ENCODE results near the gene CALCOCO1.

Gene CALCOCO1

GRCh38 chr12:53751336-53752191 lies 24.3 kb upstream of the CALCOCO1 start, which contains the start of gene CISTR:
TSS of gene CISTR (minus strand) at chr12:53751979.
- DNase-seq (ENCODE audit: low read depth, low spot score) = no peak

GRCh38 chr12:53750812-53751335 lies 23.6 kb upstream of the CALCOCO1 start:
- DNase-seq (ENCODE audit: low read depth, low spot score) = no peak

- no peak for DNase-seq (ENCODE audit: low read depth, low spot score)
Measured at GRCh38 chr12:53749986-53750811, 22.9 kb upstream of the CALCOCO1 start.

GRCh38 chr12:53748072-53748840 lies 21.0 kb upstream of the CALCOCO1 start:
- DNase-seq (ENCODE audit: low read depth, low spot score) = no peak

- no peak for DNase-seq (ENCODE audit: low read depth, low spot score)
Measured at GRCh38 chr12:53747095-53747494, 19.8 kb upstream of the CALCOCO1 start.

GRCh38 chr12:53746592-53747092 lies 19.4 kb upstream of the CALCOCO1 start:
- peak; percentile 71 for DNase-seq (ENCODE audit: low read depth, low spot score)

GRCh38 chr12:53744751-53745150 lies 17.5 kb upstream of the CALCOCO1 start:
- DNase-seq (ENCODE audit: low read depth, low spot score) = no peak

- DNase-seq (ENCODE audit: low read depth, low spot score) = no peak
Measured at GRCh38 chr12:53744130-53744441, 16.8 kb upstream of the CALCOCO1 start.

GRCh38 chr12:53743266-53744129 lies 16.2 kb upstream of the CALCOCO1 start:
- DNase-seq (ENCODE audit: low read depth, low spot score) = peak; percentile 52

- DNase-seq (ENCODE audit: low read depth, low spot score) = no peak
Measured at GRCh38 chr12:53740130-53740491, 12.9 kb upstream of the CALCOCO1 start.

GRCh38 chr12:53739214-53740129 lies 12.2 kb upstream of the CALCOCO1 start:
- no peak for DNase-seq (ENCODE audit: low read depth, low spot score)

GRCh38 chr12:53738406-53739213 lies 11.4 kb upstream of the CALCOCO1 start:
- DNase-seq (ENCODE audit: low read depth, low spot score) = no peak

GRCh38 chr12:53737951-53738405 lies 10.7 kb upstream of the CALCOCO1 start:
- DNase-seq (ENCODE audit: low read depth, low spot score) = no peak

- no peak for DNase-seq (ENCODE audit: low read depth, low spot score)
Measured at GRCh38 chr12:53737093-53737808, 10.0 kb upstream of the CALCOCO1 start.

GRCh38 chr12:53736592-53736991 lies 9.3 kb upstream of the CALCOCO1 start:
- DNase-seq (ENCODE audit: low read depth, low spot score) = no peak

- DNase-seq (ENCODE audit: low read depth, low spot score) = no peak
Measured at GRCh38 chr12:53735556-53735955, 8.3 kb upstream of the CALCOCO1 start.

GRCh38 chr12:53734425-53734824 lies 7.2 kb upstream of the CALCOCO1 start:
- DNase-seq (ENCODE audit: low read depth, low spot score) = no peak

GRCh38 chr12:53733807-53734200 lies 6.6 kb upstream of the CALCOCO1 start:
- no peak for DNase-seq (ENCODE audit: low read depth, low spot score)

All from activated CD4-positive, CD25-positive, alpha-beta regulatory T cell treated with anti-CD3 and anti-CD28 coated beads, Interleukin-2, amount 50 U/mL, for 16 hours (primary cell).